Keratinocyte (primary cell): ENCODE measurements around the gene PRG2. TPM values are rescaled to one million over a fixed set of nuclear protein-coding genes. Genes with fewer than 3 reads are reported as not detected.

ENCODE experiments used
- DNase-seq: peaks from one replicate; pipeline ENCODE4 v3.0.0-alpha.2; 2011; ENCODE audit warnings: low read depth, missing footprints, low spot score
- FAIRE-seq: peaks from 2 replicates; lab custom pipeline; 2011; peaks lifted over from hg19 to GRCh38; lab: Jason Lieb, UNC
- H2AFZ ChIP-seq: 2 replicates; pipeline ENCODE4 v1.6.0; 2012; ENCODE audit warnings: low read length, control low read depth, inconsistent platforms; ENCODE audit not compliant: control insufficient read depth
- H3K27ac ChIP-seq: 2 replicates; pipeline ENCODE4 v1.5.1; 2011; ENCODE audit warnings: low read length; ENCODE audit not compliant: control insufficient read depth, insufficient read depth
- H3K27me3 ChIP-seq: 3 replicates; pipeline ENCODE4 v1.6.0; 2011; ENCODE audit warnings: low read length; ENCODE audit not compliant: control insufficient read depth, insufficient read depth; ENCODE audit errors: extremely low read depth
- H3K36me3 ChIP-seq, 2 experiments: 2 replicates in 1 of 2; 3 replicates in 1 of 2; pipeline ENCODE4 v1.5.1; 2011; ENCODE audit warnings: low read length in 2 of 2, mild to moderate bottlenecking in 1 of 2; ENCODE audit not compliant: control insufficient read depth in 2 of 2, insufficient read depth in 2 of 2; ENCODE audit errors: extremely low read depth in 1 of 2
- H3K4me1 ChIP-seq: 3 replicates; pipeline ENCODE4 v1.5.1; 2011; ENCODE audit warnings: low read length; ENCODE audit not compliant: control insufficient read depth, insufficient read depth; ENCODE audit errors: extremely low read depth
- H3K4me2 ChIP-seq: 3 replicates; pipeline ENCODE4 v1.6.0; 2011; ENCODE audit warnings: low read depth, low read length; ENCODE audit not compliant: control insufficient read depth, insufficient read depth; ENCODE audit errors: extremely low read depth
- H3K4me3 ChIP-seq, 3 experiments: fragments of 200-600 bp in 1 of 3; sonication (generic) in 1 of 3; 2 replicates in 2 of 3; 3 replicates in 1 of 3; pipeline ENCODE4 v1.5.1; 2011 to 2016; ENCODE audit warnings: low read length in 3 of 3, mild to moderate bottlenecking in 3 of 3, control low read depth in 2 of 3, inconsistent platforms in 1 of 3, low read depth in 1 of 3, mixed read lengths in 1 of 3, mixed run types in 1 of 3, moderate library complexity in 1 of 3; ENCODE audit not compliant: control insufficient read depth in 2 of 3, insufficient read depth in 2 of 3; ENCODE audit errors: extremely low read depth in 1 of 3
- H3K79me2 ChIP-seq: 2 replicates; pipeline ENCODE4 v1.6.0; 2012; ENCODE audit warnings: low read length; ENCODE audit not compliant: control insufficient read depth, insufficient read depth
- H3K9ac ChIP-seq: 3 replicates; pipeline ENCODE4 v1.6.0; 2011; ENCODE audit warnings: low read length; ENCODE audit not compliant: control insufficient read depth, insufficient read depth; ENCODE audit errors: extremely low read depth
- H3K9me1 ChIP-seq: 3 replicates; pipeline ENCODE4 v1.6.0; 2011; ENCODE audit warnings: low read length; ENCODE audit not compliant: control insufficient read depth, insufficient read depth; ENCODE audit errors: extremely low read depth
- H3K9me3 ChIP-seq: 2 replicates; pipeline ENCODE4 v1.5.1; 2012; ENCODE audit warnings: low read depth, low read length; ENCODE audit not compliant: control insufficient read depth
- H4K20me1 ChIP-seq: 3 replicates; pipeline ENCODE4 v1.6.0; 2011; ENCODE audit warnings: low read length; ENCODE audit not compliant: control insufficient read depth, insufficient read depth; ENCODE audit errors: extremely low read depth
- EZH2 ChIP-seq: IDR thresholded peaks from one replicate; pipeline ENCODE4 v1.6.1; 2012; ENCODE audit warnings: inconsistent platforms, mild to moderate bottlenecking, low read length, moderate library complexity
- dilution Hi-C: fragments of 300-500 bp; cut with MboI; formaldehyde crosslinking; loops from one replicate; pipeline ENCODE4 v1.7.0; 2020; ENCODE audit warnings: low sequenced_read_pairs; ENCODE audit not compliant: extremely low pct_ligation_motif_present
- polyA plus RNA-seq, 5 experiments: library from polyadenylated mRNA; depleted of rRNA in 3 of 5; stranded (reverse) in 3 of 5; stranded (forward) in 1 of 5; unstranded in 1 of 5; fragments of >200 nt; gene quantifications; 1 replicate in 1 of 5; 2 replicates in 3 of 5; 3 replicates in 1 of 5; pipeline versions ENCODE4 v1.2.1 to v1.2.3, GENCODE V29; 2011 to 2012; ENCODE audit warnings: missing spikeins in 2 of 5, low read depth in 1 of 5, low replicate concordance in 1 of 5
- TF ChIP-seq, protein P1 (sequence below), 3 experiments: IDR thresholded peaks in 1 of 3; conservative IDR thresholded peaks in 1 of 3; optimal IDR thresholded peaks in 1 of 3; 2 replicates in 2 of 3; 3 replicates in 1 of 3; pipeline versions ENCODE3 to v1.5.1; 2011; ENCODE audit warnings: low read length in 3 of 3, mild to moderate bottlenecking in 3 of 3, moderate library complexity in 2 of 3, control low read depth in 1 of 3, inconsistent platforms in 1 of 3; ENCODE audit not compliant: insufficient read depth in 2 of 3; ENCODE audit errors: extremely low read depth in 1 of 3

The PRG2 gene
- polyA plus RNA-seq, 1 donor (not counting 4 experiments of a cell fraction or from before 2014, with no cell fraction given): 0.09 TPM

DNA sequence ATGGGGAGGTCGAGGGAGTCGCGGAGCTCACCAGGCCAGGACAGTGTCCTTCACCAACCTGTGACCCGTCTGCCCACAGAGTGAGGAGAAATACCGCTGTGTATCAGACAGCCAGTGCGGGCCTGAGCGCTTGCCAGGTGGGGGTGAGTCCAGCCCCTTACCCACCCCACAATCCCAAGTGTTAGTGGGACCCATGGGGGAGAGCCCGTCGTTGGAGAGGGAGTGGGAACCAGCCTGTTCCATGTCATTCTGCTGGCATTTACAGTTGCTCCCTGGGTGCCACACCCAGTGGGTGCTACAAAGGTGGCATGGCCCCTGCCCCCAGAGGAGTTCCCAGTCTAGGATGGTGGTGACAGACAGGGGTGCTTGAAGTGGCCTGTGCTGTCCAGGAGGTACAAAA lies 43.1 kb downstream of the PRG2 start:
- dilution Hi-C loops: no loop called here
- Histone ChIP-seq H3K79me2 (no peaks in the 10 kb centered on the region), H3K36me3 (no peaks in the 10 kb centered on the region), H4K20me1 (no peaks in the 10 kb centered on the region), H3K27me3 (no peaks in the 10 kb centered on the region), H3K9me3 (no peaks in the 10 kb centered on the region), H3K9me1 (no peaks in the 10 kb centered on the region), H3K4me1 (no peaks in the 10 kb centered on the region), H2AFZ (no peak overlapping the region), H3K9ac (no peak overlapping the region), H3K4me3 (no peak overlapping the region), H3K4me2 (no peak overlapping the region), H3K27ac (no peak overlapping the region)
- no peak for FAIRE-seq
- no peak for DNase-seq
- TF ChIP-seq EZH2: no peak
- TF ChIP-seq, protein P1, sequence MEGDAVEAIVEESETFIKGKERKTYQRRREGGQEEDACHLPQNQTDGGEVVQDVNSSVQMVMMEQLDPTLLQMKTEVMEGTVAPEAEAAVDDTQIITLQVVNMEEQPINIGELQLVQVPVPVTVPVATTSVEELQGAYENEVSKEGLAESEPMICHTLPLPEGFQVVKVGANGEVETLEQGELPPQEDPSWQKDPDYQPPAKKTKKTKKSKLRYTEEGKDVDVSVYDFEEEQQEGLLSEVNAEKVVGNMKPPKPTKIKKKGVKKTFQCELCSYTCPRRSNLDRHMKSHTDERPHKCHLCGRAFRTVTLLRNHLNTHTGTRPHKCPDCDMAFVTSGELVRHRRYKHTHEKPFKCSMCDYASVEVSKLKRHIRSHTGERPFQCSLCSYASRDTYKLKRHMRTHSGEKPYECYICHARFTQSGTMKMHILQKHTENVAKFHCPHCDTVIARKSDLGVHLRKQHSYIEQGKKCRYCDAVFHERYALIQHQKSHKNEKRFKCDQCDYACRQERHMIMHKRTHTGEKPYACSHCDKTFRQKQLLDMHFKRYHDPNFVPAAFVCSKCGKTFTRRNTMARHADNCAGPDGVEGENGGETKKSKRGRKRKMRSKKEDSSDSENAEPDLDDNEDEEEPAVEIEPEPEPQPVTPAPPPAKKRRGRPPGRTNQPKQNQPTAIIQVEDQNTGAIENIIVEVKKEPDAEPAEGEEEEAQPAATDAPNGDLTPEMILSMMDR (optimal IDR thresholded peaks at IDR 0.05 in 1 of 3, IDR thresholded peaks at IDR 0.05 in 1 of 3, conservative IDR thresholded peaks at IDR 0.05 in 1 of 3; ENCODE audit: extremely low read depth in 1 of 3, insufficient read depth in 2 of 3, low read length in 3 of 3): no peak

DNA sequence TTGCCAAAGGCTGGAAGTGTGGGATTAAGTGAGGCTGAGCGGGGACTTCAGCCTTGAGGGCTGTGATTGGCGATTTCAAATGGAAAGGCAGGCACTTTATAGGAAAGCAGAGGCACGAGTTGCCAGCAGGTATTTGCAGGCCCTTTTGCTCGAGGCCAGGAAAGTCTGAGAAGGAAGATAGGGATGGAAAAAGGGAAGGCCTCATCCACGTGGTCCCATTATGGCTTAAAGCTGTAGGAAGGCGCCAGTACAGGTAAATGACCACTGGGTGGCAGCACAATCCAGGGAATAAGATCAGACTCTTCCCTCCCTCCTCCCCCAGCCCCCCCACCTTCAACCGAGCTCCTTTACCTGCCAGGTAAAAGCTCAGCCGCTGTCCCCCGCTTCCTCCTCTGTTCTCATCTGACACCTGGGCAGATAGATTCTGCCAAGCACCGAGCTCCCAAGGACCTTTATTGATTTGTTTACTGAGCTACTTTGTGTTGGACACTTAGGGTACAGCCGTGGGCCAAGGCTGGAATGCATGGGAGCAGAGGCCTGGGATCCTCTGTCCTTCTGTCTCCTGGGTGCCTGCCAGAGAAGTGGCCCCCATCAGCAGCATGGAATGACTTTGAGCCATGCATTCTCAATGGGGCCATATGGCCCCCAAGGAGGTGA lies 44.8 kb downstream of the PRG2 start:
- Histone ChIP-seq H3K9ac (no peak overlapping the region), H3K4me3 (no peak overlapping the region), H3K36me3 (no peaks in the 10 kb centered on the region), H3K4me2 (no peak overlapping the region), H3K27ac (no peak overlapping the region), H2AFZ (peak overlapping the region; percentile 80), H4K20me1 (no peaks in the 10 kb centered on the region), H3K27me3 (no peaks in the 10 kb centered on the region), H3K4me1 (no peaks in the 10 kb centered on the region), H3K9me3 (no peaks in the 10 kb centered on the region), H3K9me1 (no peaks in the 10 kb centered on the region), H3K79me2 (no peaks in the 10 kb centered on the region)
- DNase-seq (no peak), FAIRE-seq (peak; percentile 79)
- no peak for TF ChIP-seq EZH2
- TF ChIP-seq, protein P1 (optimal IDR thresholded peaks at IDR 0.05 in 1 of 3, IDR thresholded peaks at IDR 0.05 in 1 of 3, conservative IDR thresholded peaks at IDR 0.05 in 1 of 3; ENCODE audit: extremely low read depth in 1 of 3, insufficient read depth in 2 of 3, low read length in 3 of 3): peak; percentile 59 to 88 (median 72)
- dilution Hi-C loops: no loop called here
